HCT116 (cell line): ENCODE results near the gene OXER1. TPM values are rescaled to one million over a fixed set of nuclear protein-coding genes. Genes with fewer than 3 reads are reported as not detected.

Experiments used
- ATAC-seq: fragments of 200-7000 bp; cut with Tn5 transposase; 2 replicates; pipeline ENCODE4 v1.9.1; 2020; ENCODE audit warnings: mild to moderate bottlenecking, moderate library complexity
- BruUV-seq: library from RNA; stranded (reverse); fragments of 400-500 nt; replicated peaks from 2 replicates; lab custom pipeline; 2021; lab: Mats Ljungman, UMichigan
- CTCF ChIA-PET: fragments of 300-600 bp; sonication (Branson Sonifier 250); formaldehyde crosslinking; loops from one replicate; lab custom pipeline; 2021; ENCODE audit warnings: antibody characterized with exemption; lab: Charles Lee
- POLR2A ChIA-PET: fragments of 300-600, 350-600 bp; sonication (Branson Sonifier 250); formaldehyde crosslinking; loops from one replicate; lab custom pipeline; 2021; ENCODE audit warnings: antibody characterized with exemption; lab: Charles Lee
- RAD21 ChIA-PET, 2 experiments: fragments of 300-600 bp; sonication (Branson Sonifier 250); formaldehyde crosslinking; loops; one replicate each; lab custom pipeline; 2023; ENCODE audit warnings: low total read pairs in 2 of 2; ENCODE audit not compliant: uncharacterized antibody in 2 of 2, unreplicated experiment in 2 of 2, low non-redundant PET in 1 of 2; lab: Charles Lee
- DNase-seq: peaks from one replicate; pipeline ENCODE4 v3.0.0-alpha.2; 2010; ENCODE audit warnings: low read depth, low spot score
- H2AFZ ChIP-seq: fragments of 200-600 bp; shearing (Covaris generic), sonication (generic); 2 replicates; pipeline ENCODE4 v1.6.1; 2017; ENCODE audit warnings: low read depth, mixed run types, mixed read lengths, antibody characterized with exemption, low read length; ENCODE audit not compliant: poor library complexity, severe bottlenecking
- H3K27ac ChIP-seq: 2 replicates; pipeline ENCODE4 v1.5.1; 2012; ENCODE audit warnings: low read depth, low read length
- H3K27me3 ChIP-seq: fragments of 200-600 bp; sonication (generic); 2 replicates; pipeline ENCODE4 v1.6.1; 2016; ENCODE audit warnings: mixed run types, low read length, mixed read lengths; ENCODE audit not compliant: insufficient read depth
- H3K36me3 ChIP-seq, 2 experiments: fragments of 200-500 bp in 1 of 2; fragments of 200-600 bp in 1 of 2; sonication (Bioruptor generic) in 1 of 2; sonication (generic) in 1 of 2; 2 replicates each; pipeline versions ENCODE4 v1.5.1 to v1.6.1; 2014 to 2016; ENCODE audit warnings: low read length in 2 of 2, inconsistent platforms in 1 of 2, mixed read lengths in 1 of 2, mixed run types in 1 of 2; ENCODE audit not compliant: insufficient read depth in 2 of 2, control insufficient read depth in 1 of 2
- H3K4me1 ChIP-seq, 2 experiments: fragments of 200-600 bp in 1 of 2; sonication (generic) in 1 of 2; 2 replicates each; pipeline versions ENCODE4 v1.5.1 to v1.6.1; 2012 to 2017; ENCODE audit warnings: low read length in 2 of 2, inconsistent platforms in 1 of 2, mild to moderate bottlenecking in 1 of 2, mixed read lengths in 1 of 2, mixed run types in 1 of 2, moderate library complexity in 1 of 2; ENCODE audit not compliant: insufficient read depth in 2 of 2, control insufficient read depth in 1 of 2
- H3K4me2 ChIP-seq: fragments of 200-600 bp; sonication (generic); 2 replicates; pipeline ENCODE4 v1.6.1; 2017; ENCODE audit warnings: mixed run types, low read length, mixed read lengths
- H3K4me3 ChIP-seq, 2 experiments: fragments of 200-600 bp in 1 of 2; sonication (generic) in 1 of 2; replicated peaks in 1 of 2; 2 replicates each; pipeline ENCODE4 v1.5.1; 2011 to 2016; ENCODE audit warnings: low read length in 2 of 2, control low read depth in 1 of 2, low read depth in 1 of 2, mild to moderate bottlenecking in 1 of 2, mixed read lengths in 1 of 2, mixed run types in 1 of 2
- H3K79me2 ChIP-seq: fragments of 200-600 bp; sonication (generic); 2 replicates; pipeline ENCODE4 v1.6.1; 2017; ENCODE audit warnings: mild to moderate bottlenecking, mixed run types, low read length, moderate library complexity, mixed read lengths; ENCODE audit not compliant: insufficient read depth
- H3K9ac ChIP-seq: fragments of 200-600 bp; sonication (generic); 2 replicates; pipeline ENCODE4 v1.6.1; 2016; ENCODE audit warnings: low read length, mixed read lengths
- H3K9me2 ChIP-seq: fragments of 200-600 bp; sonication (generic), shearing (Covaris generic); 2 replicates; pipeline ENCODE4 v1.6.1; 2017; ENCODE audit warnings: mixed run types, mild to moderate bottlenecking, moderate library complexity; ENCODE audit not compliant: insufficient read depth
- H3K9me3 ChIP-seq, 2 experiments: fragments of 200-500 bp in 1 of 2; fragments of 200-600 bp in 1 of 2; sonication (Bioruptor generic) in 1 of 2; sonication (generic) in 1 of 2; 2 replicates each; pipeline ENCODE4 v1.6.1; 2014 to 2017; ENCODE audit warnings: low read length in 2 of 2, mixed read lengths in 2 of 2, inconsistent platforms in 1 of 2, low read depth in 1 of 2, mild to moderate bottlenecking in 1 of 2, mixed run types in 1 of 2, moderate library complexity in 1 of 2; ENCODE audit not compliant: control insufficient read depth in 1 of 2, insufficient read depth in 1 of 2
- H4K20me1 ChIP-seq: fragments of 200-600 bp; sonication (generic), shearing (Covaris generic); 2 replicates; pipeline ENCODE4 v1.6.1; 2017; ENCODE audit warnings: mixed run types, mild to moderate bottlenecking, moderate library complexity; ENCODE audit not compliant: insufficient read depth
- CBX3 ChIP-seq: IDR thresholded peaks from 2 replicates; pipeline ENCODE4 v1.6.1; 2012; ENCODE audit warnings: low read depth
- CEBPB ChIP-seq: IDR thresholded peaks from 2 replicates; pipeline ENCODE4 v1.6.1; 2012; ENCODE audit warnings: low read depth
- EGR1 ChIP-seq: IDR thresholded peaks from 2 replicates; pipeline ENCODE4 v1.6.1; 2012; ENCODE audit warnings: low read depth
- ELF1 ChIP-seq: IDR thresholded peaks from 2 replicates; pipeline ENCODE4 v1.6.1; 2012; ENCODE audit warnings: low read depth, borderline replicate concordance
- POLR2A ChIP-seq: IDR thresholded peaks from 2 replicates; pipeline ENCODE4 v1.7.0; 2011; ENCODE audit warnings: borderline replicate concordance; ENCODE audit not compliant: insufficient read depth, insufficient read length; ENCODE audit errors: extremely low read depth
- SIN3A ChIP-seq: IDR thresholded peaks from 2 replicates; pipeline ENCODE4 v1.6.1; 2012; ENCODE audit warnings: low read depth
- TCF7L2 ChIP-seq: IDR thresholded peaks from 2 replicates; pipeline ENCODE4 v1.7.0; 2011; ENCODE audit warnings: borderline replicate concordance, inconsistent platforms; ENCODE audit not compliant: insufficient read depth, insufficient read length; ENCODE audit errors: extremely low read depth
- YY1 ChIP-seq: IDR thresholded peaks from 2 replicates; pipeline ENCODE4 v1.6.1; 2011; ENCODE audit warnings: low read length, low read depth, moderate library complexity, mild to moderate bottlenecking; ENCODE audit not compliant: insufficient replicate concordance; ENCODE audit errors: extremely low read depth
- ZNF274 ChIP-seq: fragments of 200-500 bp; sonication (Bioruptor generic); IDR thresholded peaks from 2 replicates; pipeline ENCODE4 v1.6.1; 2014; ENCODE audit warnings: mild to moderate bottlenecking, low read depth, low read length, inconsistent platforms
- intact Hi-C: fragments of 100-400 bp; cut with micrococcal nuclease; formaldehyde crosslinking; loops from 2 replicates; pipeline ENCODE4 v1.10.0; 2022
- total RNA-seq: library from RNA; stranded (reverse); gene quantifications from one replicate; pipeline ENCODE4 v1.2.1, GENCODE V29; 2021; ENCODE audit not compliant: unreplicated experiment
- TF ChIP-seq, protein P1 (sequence below): IDR thresholded peaks from 2 replicates; pipeline ENCODE4 v1.6.1; 2011; ENCODE audit warnings: mild to moderate bottlenecking, low read length, moderate library complexity; ENCODE audit not compliant: insufficient replicate concordance; ENCODE audit errors: extremely low read depth
- TF ChIP-seq, protein P2 (sequence below): IDR thresholded peaks from 2 replicates; pipeline ENCODE4 v1.6.1; 2012; ENCODE audit warnings: low read depth

OXER1 gene
- total RNA-seq, 1 experiment from 2014 or later: not detected

DNA sequence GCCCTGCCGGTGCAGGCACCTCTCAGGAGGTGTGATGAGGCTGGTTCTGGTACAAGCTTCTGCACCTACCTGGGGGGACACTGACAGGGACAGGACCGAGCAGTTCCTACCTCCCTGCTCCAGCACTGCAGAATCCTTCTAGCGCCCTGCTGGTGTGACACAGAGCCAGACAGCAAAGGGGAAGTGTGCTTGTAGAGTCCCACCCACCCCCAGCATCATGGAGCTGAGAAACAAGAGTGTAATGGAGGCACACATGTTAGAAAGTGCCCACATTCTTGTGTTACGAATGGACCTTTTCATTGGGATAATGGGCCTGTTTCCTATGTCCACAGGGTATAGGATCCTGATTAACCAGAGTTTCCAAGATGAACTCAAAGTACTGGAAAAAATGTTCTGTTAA is 38.3 kb downstream of the OXER1 start (continued):
- TF ChIP-seq CEBPB: no peak
- TF ChIP-seq TCF7L2: no peak

DNA sequence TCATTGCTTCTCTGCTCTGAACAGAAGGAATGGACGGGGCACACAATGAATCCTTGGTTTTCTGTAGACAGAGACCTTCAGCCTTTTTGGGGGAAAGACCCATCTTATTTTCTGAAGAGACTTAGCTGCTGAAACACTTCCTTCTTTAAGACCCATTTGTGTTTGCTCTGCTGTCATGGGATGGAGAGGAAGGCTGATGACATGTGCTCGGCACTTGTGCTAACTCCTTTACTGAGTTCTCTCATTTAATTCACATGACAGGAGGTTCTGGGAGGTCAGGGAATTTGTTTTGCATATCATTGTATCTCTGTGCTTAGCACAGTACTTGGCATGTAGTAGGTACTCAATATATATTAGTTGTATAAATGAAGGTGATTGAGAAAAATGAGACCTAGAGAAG is 39.0 kb downstream of the OXER1 start:
- TF ChIP-seq, protein P1, sequence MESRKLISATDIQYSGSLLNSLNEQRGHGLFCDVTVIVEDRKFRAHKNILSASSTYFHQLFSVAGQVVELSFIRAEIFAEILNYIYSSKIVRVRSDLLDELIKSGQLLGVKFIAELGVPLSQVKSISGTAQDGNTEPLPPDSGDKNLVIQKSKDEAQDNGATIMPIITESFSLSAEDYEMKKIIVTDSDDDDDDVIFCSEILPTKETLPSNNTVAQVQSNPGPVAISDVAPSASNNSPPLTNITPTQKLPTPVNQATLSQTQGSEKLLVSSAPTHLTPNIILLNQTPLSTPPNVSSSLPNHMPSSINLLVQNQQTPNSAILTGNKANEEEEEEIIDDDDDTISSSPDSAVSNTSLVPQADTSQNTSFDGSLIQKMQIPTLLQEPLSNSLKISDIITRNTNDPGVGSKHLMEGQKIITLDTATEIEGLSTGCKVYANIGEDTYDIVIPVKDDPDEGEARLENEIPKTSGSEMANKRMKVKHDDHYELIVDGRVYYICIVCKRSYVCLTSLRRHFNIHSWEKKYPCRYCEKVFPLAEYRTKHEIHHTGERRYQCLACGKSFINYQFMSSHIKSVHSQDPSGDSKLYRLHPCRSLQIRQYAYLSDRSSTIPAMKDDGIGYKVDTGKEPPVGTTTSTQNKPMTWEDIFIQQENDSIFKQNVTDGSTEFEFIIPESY: no peak
- TF ChIP-seq ZNF274: no peak
- TF ChIP-seq, protein P2, sequence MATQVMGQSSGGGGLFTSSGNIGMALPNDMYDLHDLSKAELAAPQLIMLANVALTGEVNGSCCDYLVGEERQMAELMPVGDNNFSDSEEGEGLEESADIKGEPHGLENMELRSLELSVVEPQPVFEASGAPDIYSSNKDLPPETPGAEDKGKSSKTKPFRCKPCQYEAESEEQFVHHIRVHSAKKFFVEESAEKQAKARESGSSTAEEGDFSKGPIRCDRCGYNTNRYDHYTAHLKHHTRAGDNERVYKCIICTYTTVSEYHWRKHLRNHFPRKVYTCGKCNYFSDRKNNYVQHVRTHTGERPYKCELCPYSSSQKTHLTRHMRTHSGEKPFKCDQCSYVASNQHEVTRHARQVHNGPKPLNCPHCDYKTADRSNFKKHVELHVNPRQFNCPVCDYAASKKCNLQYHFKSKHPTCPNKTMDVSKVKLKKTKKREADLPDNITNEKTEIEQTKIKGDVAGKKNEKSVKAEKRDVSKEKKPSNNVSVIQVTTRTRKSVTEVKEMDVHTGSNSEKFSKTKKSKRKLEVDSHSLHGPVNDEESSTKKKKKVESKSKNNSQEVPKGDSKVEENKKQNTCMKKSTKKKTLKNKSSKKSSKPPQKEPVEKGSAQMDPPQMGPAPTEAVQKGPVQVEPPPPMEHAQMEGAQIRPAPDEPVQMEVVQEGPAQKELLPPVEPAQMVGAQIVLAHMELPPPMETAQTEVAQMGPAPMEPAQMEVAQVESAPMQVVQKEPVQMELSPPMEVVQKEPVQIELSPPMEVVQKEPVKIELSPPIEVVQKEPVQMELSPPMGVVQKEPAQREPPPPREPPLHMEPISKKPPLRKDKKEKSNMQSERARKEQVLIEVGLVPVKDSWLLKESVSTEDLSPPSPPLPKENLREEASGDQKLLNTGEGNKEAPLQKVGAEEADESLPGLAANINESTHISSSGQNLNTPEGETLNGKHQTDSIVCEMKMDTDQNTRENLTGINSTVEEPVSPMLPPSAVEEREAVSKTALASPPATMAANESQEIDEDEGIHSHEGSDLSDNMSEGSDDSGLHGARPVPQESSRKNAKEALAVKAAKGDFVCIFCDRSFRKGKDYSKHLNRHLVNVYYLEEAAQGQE: no peak
- TF ChIP-seq ELF1: no peak
- no peak for TF ChIP-seq CEBPB
- no peak for TF ChIP-seq SIN3A
- TF ChIP-seq POLR2A: no peak
- TF ChIP-seq EGR1: no peak
- no peak for TF ChIP-seq CBX3
- no peak for TF ChIP-seq YY1
- H3K4me1 ChIP-seq: no peaks in the 10 kb centered on the region
- no peak overlapping the region for H2AFZ ChIP-seq
- no peak for DNase-seq
- POLR2A ChIA-PET: no interaction called here
- no peak overlapping the region for H3K4me3 ChIP-seq
- CTCF ChIA-PET: no interaction called here
- H3K79me2 ChIP-seq: no peaks in the 10 kb centered on the region
- H3K36me3 ChIP-seq: no peaks in the 10 kb centered on the region
- intact Hi-C loops: no loop called here
- no TSS peak for BruUV-seq
- H3K4me2 ChIP-seq: no peak overlapping the region
- no peaks in the 10 kb centered on the region for H3K9me2 ChIP-seq
- ATAC-seq: no peak
- no peaks in the 10 kb centered on the region for H3K27me3 ChIP-seq
- H3K9ac ChIP-seq: no peak overlapping the region
- no peak overlapping the region for H3K27ac ChIP-seq
- H4K20me1 ChIP-seq: no peaks in the 10 kb centered on the region
- RAD21 ChIA-PET: no interaction called here
- H3K9me3 ChIP-seq: 0 out of 4 replicates have a peak, but pooled peaks cover 0 to 3% of the 10 kb centered on the region in 2 experiments
